Small intestine (tissue), 7 donors: Measurements from ENCODE around the gene SLC23A2. TPM values are rescaled to one million over a fixed set of nuclear protein-coding genes. Genes with fewer than 3 reads are reported as not detected.

Source experiments
- DNase-seq, 2 donors: peaks; one replicate each; pipeline versions ENCODE4 v3.0.0 to v3.0.0-alpha.2; 2013
- FAIRE-seq: peaks from 2 replicates; lab custom pipeline; 2012; peaks lifted over from hg19 to GRCh38; lab: Jason Lieb, UNC
- H3K27ac ChIP-seq, 3 donors: one replicate each; pipeline ENCODE4 v1.5.1; 2013; ENCODE audit warnings: low read length in 2 of 3, mild to moderate bottlenecking in 2 of 3, control low read depth in 1 of 3, inconsistent platforms in 1 of 3, low read depth in 1 of 3, moderate library complexity in 1 of 3
- H3K27me3 ChIP-seq, 3 donors: one replicate each; pipeline ENCODE4 v1.6.1; 2013; ENCODE audit warnings: low read length in 3 of 3, inconsistent platforms in 1 of 3; ENCODE audit not compliant: control insufficient read depth in 3 of 3, insufficient read depth in 3 of 3
- H3K36me3 ChIP-seq, 3 donors: one replicate each; pipeline ENCODE4 v1.6.1; 2013; ENCODE audit warnings: low read length in 3 of 3, inconsistent platforms in 1 of 3, low read depth in 1 of 3, mild to moderate bottlenecking in 1 of 3, moderate library complexity in 1 of 3; ENCODE audit not compliant: control insufficient read depth in 3 of 3, insufficient read depth in 2 of 3
- H3K4me1 ChIP-seq, 3 donors: one replicate each; pipeline ENCODE4 v1.6.1; 2013; ENCODE audit warnings: low read length in 2 of 3, inconsistent platforms in 1 of 3, low read depth in 1 of 3, mild to moderate bottlenecking in 1 of 3, moderate library complexity in 1 of 3; ENCODE audit not compliant: control insufficient read depth in 3 of 3, insufficient read depth in 2 of 3
- H3K4me3 ChIP-seq, 3 donors: one replicate each; pipeline ENCODE4 v1.5.1; 2013; ENCODE audit warnings: low read length in 3 of 3, control low read depth in 1 of 3, inconsistent platforms in 1 of 3, low read depth in 1 of 3, mild to moderate bottlenecking in 1 of 3, moderate library complexity in 1 of 3
- H3K9me3 ChIP-seq, 2 donors: one replicate each; pipeline ENCODE4 v1.6.1; 2013; ENCODE audit warnings: low read depth in 1 of 2, low read length in 1 of 2; ENCODE audit not compliant: control insufficient read depth in 2 of 2, insufficient read depth in 1 of 2
- WGBS, 3 donors: extraction: QIAGEN DNeasy Blood & Tissue Kit; methylation state at CpG; one replicate each; pipeline ENCODE4 v1.1.7; 2013; 5-methylcytosine and 5-hydroxymethylcytosine counted together
- polyA plus RNA-seq, 4 donors: library from polyadenylated mRNA; stranded (reverse) in 3 of 4; unstranded in 1 of 4; fragments of 200-250 nt in 3 of 4; fragments of 120-200 nt in 1 of 4; gene quantifications; one replicate each; pipeline versions ENCODE4 v1.2.1 to v1.2.3, GENCODE V29; 2013
- donor health status: healthy with polysubstance abuse.
- donor health status: control.
- donor health status: control.
- donor health status: Bipolar disorder and iron deficiency.
- donor health status: healthy.

Gene SLC23A2
- polyA plus RNA-seq, 4 donors: 1.4 to 8.2 (median 4.3) TPM

- 95 to 97% (median 96%) methylated on average over 12 of the region's 12 CpGs for WGBS, 3 donors
- Histone ChIP-seq H3K4me3 (no peak overlapping the region), H3K9me3 (no peaks in the 10 kb centered on the region), H3K4me1 (peaks cover 0 to 7% (median 2%) of the 10 kb centered on the region in 3 donors), H3K36me3 (peaks cover 0 to 3% (median 0%) of the 10 kb centered on the region in 3 donors), H3K27me3 (no peaks in the 10 kb centered on the region), H3K27ac (peak overlapping the region in 1 of 3 donors; percentile 59)
- DNase-seq (no peak), FAIRE-seq (no peak)
Measured at GRCh38 chr20:4967752-4968477, 33.4 kb downstream of the SLC23A2 start.

GRCh38 chr20:4966826-4967751, 34.2 kb downstream of the SLC23A2 start:
- H3K27ac ChIP-seq: peak overlapping the region in 1 of 3 donors; percentile 59
- peaks cover 0 to 6% (median 0%) of the 10 kb centered on the region in 3 donors for H3K36me3 ChIP-seq
- H3K4me1 ChIP-seq: peaks cover 0 to 7% (median 3%) of the 10 kb centered on the region in 3 donors
- FAIRE-seq: no peak
- WGBS, 3 donors: 55 to 59% (median 55%) methylated on average over 4 of the region's 4 CpGs
- no peak for DNase-seq
- H3K27me3 ChIP-seq: no peaks in the 10 kb centered on the region
- H3K4me3 ChIP-seq: no peak overlapping the region
- no peaks in the 10 kb centered on the region for H3K9me3 ChIP-seq

GRCh38 chr20:4962241-4962855, 39.0 kb downstream of the SLC23A2 start:
- no peak for DNase-seq

GRCh38 chr20:4961746-4962145, 39.6 kb downstream of the SLC23A2 start:
- no peak for FAIRE-seq
- peak overlapping the region in 1 of 3 donors; percentile 20 for H3K27ac ChIP-seq
- 72 to 85% (median 75%) methylated on average over 4 of the region's 4 CpGs for WGBS, 3 donors

More at GRCh38 chr20:4962241-4962855, 39.0 kb downstream of the SLC23A2 start:
- no peak for FAIRE-seq
- Histone ChIP-seq H3K9me3 (no peaks in the 10 kb centered on the region), H3K27ac (peak overlapping the region in 1 of 3 donors; percentile 1), H3K4me1 (peaks cover 0 to 3% (median 0%) of the 10 kb centered on the region in 3 donors), H3K4me3 (no peak overlapping the region), H3K27me3 (no peaks in the 10 kb centered on the region), H3K36me3 (peaks cover 0 to 2% (median 0%) of the 10 kb centered on the region in 3 donors)
- 79 to 82% (median 82%) methylated on average over 10 of the region's 10 CpGs for WGBS, 3 donors

GRCh38 chr20:4959592-4959991, 41.7 kb downstream of the SLC23A2 start:
- WGBS, 3 donors: 91 to 95% (median 92%) methylated on average over 7 of the region's 7 CpGs
- no peak overlapping the region for H3K27ac ChIP-seq
- peaks cover 0 to 2% (median 0%) of the 10 kb centered on the region in 3 donors for H3K36me3 ChIP-seq
- FAIRE-seq (no peak), DNase-seq (no peak)
- no peaks in the 10 kb centered on the region for H3K27me3 ChIP-seq
- H3K4me3 ChIP-seq: no peak overlapping the region
- peaks cover 0 to 3% (median 0%) of the 10 kb centered on the region in 3 donors for H3K4me1 ChIP-seq
- H3K9me3 ChIP-seq: no peaks in the 10 kb centered on the region

More at GRCh38 chr20:4961746-4962145, 39.6 kb downstream of the SLC23A2 start:
- no peak for DNase-seq
- H3K4me3 ChIP-seq: no peak overlapping the region
- H3K4me1 ChIP-seq: peaks cover 0 to 3% (median 0%) of the 10 kb centered on the region in 3 donors
- peaks cover 0 to 2% (median 0%) of the 10 kb centered on the region in 3 donors for H3K36me3 ChIP-seq
- H3K9me3 ChIP-seq: no peaks in the 10 kb centered on the region
- no peaks in the 10 kb centered on the region for H3K27me3 ChIP-seq

- Histone ChIP-seq H3K4me1 (peaks cover 0 to 3% (median 0%) of the 10 kb centered on the region in 3 donors), H3K9me3 (no peaks in the 10 kb centered on the region), H3K27me3 (no peaks in the 10 kb centered on the region), H3K36me3 (peaks cover 0 to 2% (median 0%) of the 10 kb centered on the region in 3 donors), H3K27ac (no peak overlapping the region), H3K4me3 (no peak overlapping the region)
- DNase-seq (no peak), FAIRE-seq (no peak)
- 79 to 93% (median 87%) methylated on average over 2 of the region's 2 CpGs for WGBS, 3 donors
Measured at GRCh38 chr20:4957939-4958362, 43.4 kb downstream of the SLC23A2 start.

GRCh38 chr20:4957187-4957586, 44.1 kb downstream of the SLC23A2 start:
- H3K9me3 ChIP-seq: no peaks in the 10 kb centered on the region
- no peak for FAIRE-seq
- H3K4me3 ChIP-seq: no peak overlapping the region
- no peak for DNase-seq
- H3K4me1 ChIP-seq: no peaks in the 10 kb centered on the region
- H3K36me3 ChIP-seq: peaks cover 0 to under 1% (median 0%) of the 10 kb centered on the region in 3 donors
- no peak overlapping the region for H3K27ac ChIP-seq
- WGBS, 3 donors: 52 to 87% (median 59%) methylated on average over 2 of the region's 2 CpGs
- no peaks in the 10 kb centered on the region for H3K27me3 ChIP-seq
